IMR-90 (cell line): ENCODE data around the gene ATP9B. TPM values are rescaled to one million over a fixed set of nuclear protein-coding genes. Genes with fewer than 3 reads are reported as not detected.
A peak's percentile ranks its signal among the peaks of the same experiment; 100 is the strongest.

ENCODE experiments used
- ATAC-seq: fragments of 200-7000 bp; cut with Tn5 transposase; 2 replicates; pipeline ENCODE4 v1.9.1; 2020; ENCODE audit warnings: low read depth, mild to moderate bottlenecking, moderate library complexity
- BruUV-seq: library from RNA; stranded (reverse); fragments of 400-500 nt; replicated peaks from 2 replicates; lab custom pipeline; 2021; lab: Mats Ljungman, UMichigan
- CTCF ChIA-PET: fragments of 300-600 bp; formaldehyde crosslinking; extraction: SDS; loops from one replicate; lab custom pipeline; 2021; ENCODE audit warnings: antibody characterized with exemption; lab: Yijun Ruan, JAX
- POLR2A ChIA-PET: fragments of 300-600 bp; sonication (Branson Sonifier 250); formaldehyde crosslinking; loops from one replicate; lab custom pipeline; 2022; ENCODE audit warnings: antibody characterized with exemption; ENCODE audit not compliant: unreplicated experiment; lab: Charles Lee
- DNase-seq: peaks from one replicate; pipeline ENCODE4 v3.0.0; 2013
- H2AFZ ChIP-seq: replicated peaks from 2 replicates; pipeline ENCODE3; 2013; ENCODE audit warnings: low read length, mild to moderate bottlenecking; ENCODE audit not compliant: poor library complexity
- H2AK5ac ChIP-seq: 2 replicates; pipeline ENCODE4 v1.6.1; 2013; ENCODE audit warnings: low read depth, low read length, inconsistent platforms
- H2AK9ac ChIP-seq: replicated peaks from 2 replicates; pipeline ENCODE3; 2013; ENCODE audit warnings: mild to moderate bottlenecking, low read depth, low read length, moderate library complexity; ENCODE audit not compliant: poor library complexity
- H2BK120ac ChIP-seq: 2 replicates; pipeline ENCODE4 v1.6.1; 2013; ENCODE audit warnings: low read depth, low read length, inconsistent platforms
- H2BK15ac ChIP-seq: 3 replicates; pipeline ENCODE4 v1.6.1; 2013; ENCODE audit warnings: low read depth, low read length, inconsistent platforms
- H2BK20ac ChIP-seq: 2 replicates; pipeline ENCODE4 v1.6.1; 2013; ENCODE audit warnings: low read depth, mild to moderate bottlenecking, inconsistent platforms, low read length, moderate library complexity
- H2BK5ac ChIP-seq: 2 replicates; pipeline ENCODE4 v1.6.1; 2013; ENCODE audit warnings: mild to moderate bottlenecking, low read depth, low read length, inconsistent platforms; ENCODE audit not compliant: poor library complexity, severe bottlenecking
- H3K14ac ChIP-seq: replicated peaks from 2 replicates; pipeline ENCODE4 v1.6.1; 2013; ENCODE audit warnings: low read depth, low read length, inconsistent platforms
- H3K18ac ChIP-seq: 2 replicates; pipeline ENCODE4 v1.6.1; 2013; ENCODE audit warnings: low read depth, low read length, control low read depth
- H3K23ac ChIP-seq: 2 replicates; pipeline ENCODE4 v1.6.1; 2013; ENCODE audit warnings: low read depth, low read length, inconsistent platforms
- H3K27ac ChIP-seq: 2 replicates; pipeline ENCODE4 v1.5.1; 2013; ENCODE audit warnings: mild to moderate bottlenecking, control low read depth, low read length; ENCODE audit not compliant: insufficient read depth
- H3K27me3 ChIP-seq: 2 replicates; pipeline ENCODE4 v1.6.1; 2013; ENCODE audit warnings: low read length; ENCODE audit not compliant: control insufficient read depth, insufficient read depth
- H3K36me3 ChIP-seq: 2 replicates; pipeline ENCODE4 v1.6.1; 2013; ENCODE audit warnings: low read length, mixed read lengths; ENCODE audit not compliant: control insufficient read depth, insufficient read depth
- H3K4ac ChIP-seq: 2 replicates; pipeline ENCODE4 v1.6.1; 2013; ENCODE audit warnings: low read depth, low read length, inconsistent platforms
- H3K4me1 ChIP-seq: 2 replicates; pipeline ENCODE4 v1.6.1; 2013; ENCODE audit warnings: low read length, mixed read lengths; ENCODE audit not compliant: control insufficient read depth, insufficient read depth
- H3K4me2 ChIP-seq: 2 replicates; pipeline ENCODE4 v1.6.1; 2013; ENCODE audit warnings: low read depth, mild to moderate bottlenecking, control low read depth, low read length, moderate library complexity
- H3K4me3 ChIP-seq: 2 replicates; pipeline ENCODE4 v1.5.1; 2013; ENCODE audit warnings: low read depth, mild to moderate bottlenecking, control low read depth, low read length, moderate library complexity; ENCODE audit not compliant: insufficient read depth
- H3K56ac ChIP-seq: 2 replicates; pipeline ENCODE4 v1.6.1; 2013; ENCODE audit warnings: low read length, inconsistent platforms; ENCODE audit not compliant: insufficient read depth; ENCODE audit errors: extremely low read depth
- H3K79me1 ChIP-seq, 2 experiments: 2 replicates each; pipeline ENCODE4 v1.6.1; 2013; ENCODE audit warnings: low read length in 2 of 2, inconsistent platforms in 1 of 2, low read depth in 1 of 2
- H3K9ac ChIP-seq: 2 replicates; pipeline ENCODE4 v1.6.1; 2013; ENCODE audit warnings: low read depth, low read length, control low read depth
- H3K9me1 ChIP-seq: 2 replicates; pipeline ENCODE4 v1.6.1; 2013; ENCODE audit warnings: low read length, inconsistent platforms; ENCODE audit not compliant: insufficient read depth
- H3K9me3 ChIP-seq: 2 replicates; pipeline ENCODE4 v1.6.1; 2013; ENCODE audit warnings: low read length; ENCODE audit not compliant: control insufficient read depth, insufficient read depth
- H4K20me1 ChIP-seq: 2 replicates; pipeline ENCODE4 v1.6.1; 2013; ENCODE audit warnings: low read length, inconsistent platforms; ENCODE audit not compliant: insufficient read depth
- H4K5ac ChIP-seq: 2 replicates; pipeline ENCODE4 v1.6.1; 2013; ENCODE audit warnings: mild to moderate bottlenecking, low read depth, low read length, control low read depth
- H4K8ac ChIP-seq, 2 experiments: 2 replicates each; pipeline ENCODE4 v1.6.1; 2013; ENCODE audit warnings: low read depth in 2 of 2, low read length in 2 of 2, control low read depth in 1 of 2, inconsistent platforms in 1 of 2
- H4K91ac ChIP-seq: 2 replicates; pipeline ENCODE4 v1.6.1; 2013; ENCODE audit warnings: low read depth, low read length, inconsistent platforms; ENCODE audit not compliant: insufficient read depth
- CEBPB ChIP-seq: IDR thresholded peaks from 2 replicates; pipeline ENCODE4 v1.6.1; 2012; ENCODE audit warnings: low read depth, low read length, improper control_type of control experiment
- CHD1 ChIP-seq: IDR thresholded peaks from 2 replicates; pipeline ENCODE4 v1.6.1; 2012; ENCODE audit warnings: low read depth, low read length, improper control_type of control experiment
- FOS ChIP-seq: fragments of 150-350 bp; IDR thresholded peaks from 2 replicates; pipeline ENCODE4 v1.6.1; 2016; ENCODE audit warnings: low read depth, low read length
- MXI1 ChIP-seq: IDR thresholded peaks from 2 replicates; pipeline ENCODE4 v1.6.1; 2012; ENCODE audit warnings: low read depth, mild to moderate bottlenecking, low read length, moderate library complexity, borderline replicate concordance
- NFE2L2 ChIP-seq: fragments of 150-350 bp; IDR thresholded peaks from 2 replicates; pipeline ENCODE4 v1.6.1; 2016; ENCODE audit warnings: low read depth, mild to moderate bottlenecking, low read length
- RFX5 ChIP-seq: IDR thresholded peaks from 2 replicates; pipeline ENCODE4 v1.8.0; 2012; ENCODE audit warnings: low read depth, mild to moderate bottlenecking, low read length, moderate library complexity
- SMC3 ChIP-seq: fragments of 150-350 bp; IDR thresholded peaks from 2 replicates; pipeline ENCODE4 v1.6.1; 2016; ENCODE audit warnings: low read depth, mild to moderate bottlenecking, antibody characterized with exemption, low read length, moderate library complexity
- WGBS, 2 experiments: methylation state at CpG; one replicate each; pipeline versions ENCODE4 v1.1.5 to v1.1.7; 2013; ENCODE audit warnings: missing lambda C conversion rate in 2 of 2; ENCODE audit not compliant: insufficient read length in 1 of 2; ENCODE audit errors: extremely low coverage in 2 of 2; 5-methylcytosine and 5-hydroxymethylcytosine counted together
- dilution Hi-C: fragments of 300-500 bp; cut with HindIII; formaldehyde crosslinking; loops from one replicate; pipeline ENCODE4 v1.14.3; 2018; ENCODE audit warnings: low sequenced_read_pairs; ENCODE audit not compliant: unreplicated experiment
- in situ Hi-C: fragments of 300-500 bp; cut with MboI; formaldehyde crosslinking; loops from 3 replicates; pipeline ENCODE4 v1.14.3; 2019; ENCODE audit warnings: low sequenced_read_pairs, inconsistent platforms, mixed read lengths
- intact Hi-C: fragments of 100-400 bp; cut with micrococcal nuclease; formaldehyde crosslinking; loops from 2 replicates; pipeline ENCODE4 v1.10.0; 2022
- polyA plus RNA-seq, 3 experiments: library from polyadenylated mRNA; depleted of rRNA; stranded (reverse); fragments of >200 nt; gene quantifications; 2 replicates each; pipeline ENCODE4 v1.2.3, GENCODE V29; 2012; ENCODE audit warnings: low replicate concordance in 1 of 3
- total RNA-seq: library from RNA; depleted of rRNA; stranded (reverse); fragments of >200 nt; gene quantifications from 2 replicates; pipeline ENCODE4 v1.2.3, GENCODE V29; 2012

Gene ATP9B
- total and polyA plus RNA-seq, 2 of the 4 experiments (the other 2 are of a cell fraction): 11.0 to 11.5 TPM

DNA sequence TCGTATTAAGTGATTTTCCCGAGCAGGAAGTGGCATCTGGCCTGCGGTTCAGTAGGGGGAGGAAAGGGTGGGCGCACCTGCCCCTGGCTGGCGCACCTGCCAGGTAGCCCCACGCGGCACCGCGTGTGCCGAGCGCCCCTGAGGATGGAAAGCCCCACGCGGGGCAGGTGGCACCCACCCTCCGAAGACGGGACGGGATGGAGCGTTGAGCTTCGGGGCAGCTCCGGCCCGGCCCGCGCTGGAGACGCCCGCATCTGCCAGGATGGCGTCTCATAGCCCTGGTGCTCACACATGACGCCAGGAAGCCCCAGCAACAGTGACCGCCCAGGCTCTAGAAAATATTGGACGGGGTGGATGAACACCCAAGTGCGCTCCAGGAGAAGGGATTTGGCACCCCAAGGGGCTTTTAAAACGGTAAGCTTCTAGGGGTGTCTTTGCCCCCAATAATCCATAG, 324.0 kb downstream of the ATP9B start:
- no peaks in the 10 kb centered on the region for H3K9me1 ChIP-seq
- no peak overlapping the region for H2BK20ac ChIP-seq
- H3K4ac ChIP-seq: no peak overlapping the region
- 13% methylated on average over 24 of the region's 30 CpGs; no CpG with 5 or more reads in 1 of the 2 experiments for WGBS, 2 experiments
- dilution Hi-C loops (no loop called here), in situ Hi-C loops (no loop called here), intact Hi-C loops (no loop called here)
- ChIA-PET CTCF (no interaction called here), POLR2A (interaction anchor here (0.6 kb wide), 2 partner anchors 25 to 201 kb away, joined by 3 to 4 read pairs; no protein-coding TSS in a partner anchor)
- peaks cover 4% of the 10 kb centered on the region for H3K4me1 ChIP-seq
- H3K36me3 ChIP-seq: no peaks in the 10 kb centered on the region
- no peak overlapping the region for H3K56ac ChIP-seq
- no peak overlapping the region for H2AK5ac ChIP-seq
- peak overlapping the region; percentile 40 for H3K4me3 ChIP-seq
- no peak for DNase-seq
- no peak overlapping the region for H3K23ac ChIP-seq
- H3K14ac ChIP-seq: no peak overlapping the region
- H4K91ac ChIP-seq: no peak overlapping the region
- no peaks in the 10 kb centered on the region for H4K20me1 ChIP-seq
- no peak overlapping the region for H4K5ac ChIP-seq
- no peak overlapping the region for H2BK5ac ChIP-seq
- peak overlapping the region; percentile 46 for H2AFZ ChIP-seq
- peaks cover 32% of the 10 kb centered on the region for H3K27me3 ChIP-seq
- 0 out of 2 replicates have a peak, but pooled peaks have one; percentile 4 for ATAC-seq
- H2AK9ac ChIP-seq: peak overlapping the region; percentile 0
- H3K4me2 ChIP-seq: peak overlapping the region; percentile 84
- no peak overlapping the region for H4K8ac ChIP-seq
- BruUV-seq: no TSS peak
- H3K9me3 ChIP-seq: no peaks in the 10 kb centered on the region
- H2BK120ac ChIP-seq: no peak overlapping the region
- no peaks in the 10 kb centered on the region for H3K79me1 ChIP-seq
- peak overlapping the region; percentile 32; the same call in 1 of the 2 replicates for H3K9ac ChIP-seq
- no peak overlapping the region for H2BK15ac ChIP-seq
- no peak overlapping the region for H3K18ac ChIP-seq
- no peak for TF ChIP-seq NFE2L2
- no peak for TF ChIP-seq CHD1
- TF ChIP-seq RFX5: no peak
- TF ChIP-seq MXI1: no peak
- no peak for TF ChIP-seq SMC3
- no peak for TF ChIP-seq FOS
- TF ChIP-seq CEBPB: no peak
- no peak overlapping the region for H3K27ac ChIP-seq
